Aorta (tissue), 5 donors: ENCODE results near the gene STARD13. TPM values are rescaled to one million over a fixed set of nuclear protein-coding genes. Genes with fewer than 3 reads are reported as not detected.

Experiments used
- ATAC-seq: fragments of 200-7000 bp; cut with Tn5 transposase; one replicate; pipeline ENCODE4 v1.9.1; 2022; ENCODE audit warnings: moderate library complexity; ENCODE audit not compliant: low FRiP score
- DNase-seq, 2 donors: peaks; one replicate each; pipeline ENCODE4 v3.0.0-alpha.2; 2020
- H3K27ac ChIP-seq, 2 donors: one replicate each; pipeline ENCODE4 v1.5.1; 2013; ENCODE audit warnings: low read length in 2 of 2, mild to moderate bottlenecking in 2 of 2, moderate library complexity in 2 of 2, control low read depth in 1 of 2, inconsistent platforms in 1 of 2, low read depth in 1 of 2
- H3K27me3 ChIP-seq, 2 donors: one replicate each; pipeline ENCODE4 v1.6.1; 2013; ENCODE audit warnings: control low read depth in 1 of 2, low read length in 1 of 2, mild to moderate bottlenecking in 1 of 2, moderate library complexity in 1 of 2; ENCODE audit not compliant: insufficient read depth in 2 of 2, control insufficient read depth in 1 of 2
- H3K36me3 ChIP-seq, 2 donors: one replicate each; pipeline ENCODE4 v1.6.1; 2013; ENCODE audit warnings: control low read depth in 1 of 2, low read length in 1 of 2, mild to moderate bottlenecking in 1 of 2; ENCODE audit not compliant: insufficient read depth in 2 of 2, control insufficient read depth in 1 of 2
- H3K4me1 ChIP-seq, 2 donors: one replicate each; pipeline ENCODE4 v1.6.1; 2013; ENCODE audit warnings: low read length in 2 of 2, control low read depth in 1 of 2, mild to moderate bottlenecking in 1 of 2, moderate library complexity in 1 of 2; ENCODE audit not compliant: insufficient read depth in 2 of 2, control insufficient read depth in 1 of 2
- H3K4me3 ChIP-seq, 2 donors: one replicate each; pipeline ENCODE4 v1.5.1; 2013; ENCODE audit warnings: low read length in 2 of 2, control low read depth in 1 of 2, mild to moderate bottlenecking in 1 of 2
- H3K9me3 ChIP-seq: one replicate; pipeline ENCODE4 v1.6.1; 2013; ENCODE audit warnings: mild to moderate bottlenecking, low read length; ENCODE audit not compliant: control insufficient read depth
- WGBS, 2 donors: extraction: QIAGEN DNeasy Blood & Tissue Kit; methylation state at CpG; one replicate each; pipeline ENCODE4 v1.1.7; 2013; 5-methylcytosine and 5-hydroxymethylcytosine counted together
- intact Hi-C, 2 donors: fragments of 100-400 bp; cut with DNase I; formaldehyde crosslinking; loops; one replicate each; pipeline versions ENCODE4 v1.14.2 to v1.15.0; 2022
- polyA plus RNA-seq, 2 donors: library from polyadenylated mRNA; stranded (reverse); fragments of 200-250 nt; gene quantifications; one replicate each; pipeline ENCODE4 v1.2.3, GENCODE V29; 2013
- total RNA-seq, 2 donors: library from RNA; stranded (reverse); fragmentation: NEBNext Ultra II Directional; extraction: Animal tissue kit (Norgen Biotek cat#: 25700); gene quantifications; one replicate each; pipeline ENCODE4 v1.2.1, GENCODE V29; 2021
- donor health status: healthy with polysubstance abuse.
- donor health status: Bipolar disorder and iron deficiency.
- donor health status: DM: no; HTN: no; CAD: no.
- donor health status: DM: no; HTN: no; CAD: no.
- donor health status: DM: yes; HTN: yes; CAD: no.

Gene STARD13
- total and polyA plus RNA-seq, 4 donors: 15.0 to 85.5 (median 39.8) TPM

DNA sequence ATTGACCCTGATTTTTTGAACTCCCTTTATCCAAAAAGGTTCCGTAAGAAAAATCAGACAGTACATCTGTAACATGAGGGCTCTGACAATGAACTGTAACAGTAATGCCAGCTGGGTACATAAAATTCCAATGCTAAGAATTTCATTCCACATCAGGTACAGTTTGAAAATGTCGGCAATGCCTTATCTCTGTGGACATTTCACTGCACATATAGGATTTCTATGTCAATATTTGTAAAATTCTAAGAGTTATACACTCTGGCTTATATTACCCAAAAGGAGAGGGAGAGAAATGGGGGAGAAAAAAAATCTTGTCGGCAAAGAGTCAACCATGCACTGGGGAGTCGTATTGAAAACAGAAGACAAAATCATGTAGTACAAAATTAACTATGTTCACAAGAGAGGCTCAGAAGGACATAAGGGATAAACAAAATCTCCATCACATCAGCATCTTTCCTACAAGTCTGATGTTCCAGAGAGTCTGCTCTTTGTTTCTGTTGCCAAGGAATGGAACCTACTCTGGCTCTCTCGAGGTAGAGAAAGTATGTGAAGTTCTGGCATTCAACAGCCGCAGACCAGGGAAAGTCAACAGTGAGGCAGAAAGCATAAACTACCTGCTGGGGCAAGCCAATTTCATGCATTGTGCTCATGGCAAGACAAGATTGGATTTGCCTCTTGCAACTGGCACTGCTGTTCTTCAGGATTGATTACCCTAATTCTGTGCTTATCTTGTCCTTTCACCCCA, 72.4 kb downstream of the STARD13 start:
- Histone ChIP-seq H3K27me3 (no peaks in the 10 kb centered on the region), H3K36me3 (no peaks in the 10 kb centered on the region), H3K27ac (peak overlapping the region in 1 of 2 donors; percentile 40), H3K4me1 (peaks cover 6 to 7% of the 10 kb centered on the region in 2 donors), H3K9me3 (no peaks in the 10 kb centered on the region), H3K4me3 (no peak overlapping the region)
- no peak for DNase-seq
- ATAC-seq: no peak
- 29 to 33% methylated on average over 6 of the region's 6 CpGs for WGBS, 2 donors
- intact Hi-C loops: no loop called here

DNA sequence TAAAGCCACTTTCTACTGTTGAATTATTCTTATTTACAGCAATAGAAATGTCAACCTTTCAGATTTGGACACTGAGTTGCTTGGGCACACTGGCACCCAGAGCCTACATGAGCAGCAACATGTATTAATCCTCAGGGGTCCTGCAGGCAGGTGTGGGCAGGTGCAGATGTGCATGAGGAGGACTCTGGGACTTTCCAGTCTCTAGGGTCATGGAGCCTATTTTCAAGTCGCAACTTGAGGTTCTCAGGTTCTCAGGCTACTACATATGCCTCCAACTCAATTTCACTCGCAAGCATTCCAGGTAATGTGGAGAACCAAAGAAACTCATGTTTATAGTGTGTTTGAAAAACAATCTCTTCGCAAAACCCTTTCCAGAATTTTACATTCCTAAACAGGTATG, 73.2 kb downstream of the STARD13 start:
- DNase-seq (no peak), ATAC-seq (no peak)
- intact Hi-C loops: no loop called here
- H3K36me3 ChIP-seq: no peaks in the 10 kb centered on the region
- 96% methylated on average over 3 of the region's 3 CpGs for WGBS, 2 donors
- H3K27me3 ChIP-seq: no peaks in the 10 kb centered on the region
- H3K9me3 ChIP-seq: no peaks in the 10 kb centered on the region
- H3K4me1 ChIP-seq: peaks cover 4 to 7% of the 10 kb centered on the region in 2 donors
- H3K27ac ChIP-seq: no peak overlapping the region
- no peak overlapping the region for H3K4me3 ChIP-seq

DNA sequence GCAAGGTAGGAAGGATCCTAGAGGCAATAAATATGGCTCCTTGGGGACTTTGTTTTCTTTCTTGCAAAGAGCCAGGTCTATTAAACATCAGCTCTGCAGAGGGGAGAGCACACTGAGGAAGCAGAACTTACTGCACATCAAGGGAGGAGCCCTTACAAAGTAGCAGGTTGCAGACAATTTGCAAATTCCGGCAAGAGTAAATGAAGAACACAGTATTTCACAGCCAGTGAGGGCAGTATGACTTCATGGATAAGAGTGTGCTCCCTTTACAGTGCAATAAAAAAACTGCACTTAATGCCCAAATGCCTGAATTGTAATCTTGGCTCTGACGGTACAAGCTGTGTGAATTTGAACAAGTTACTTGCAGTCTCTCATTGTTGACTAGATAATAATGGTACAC, 75.5 kb downstream of the STARD13 start:
- Histone ChIP-seq H3K27ac (no peak overlapping the region), H3K4me3 (no peak overlapping the region), H3K36me3 (no peaks in the 10 kb centered on the region), H3K9me3 (no peaks in the 10 kb centered on the region), H3K27me3 (no peaks in the 10 kb centered on the region), H3K4me1 (peaks cover 4 to 12% of the 10 kb centered on the region in 2 donors)
- intact Hi-C loops: no loop called here
- WGBS, 2 donors: 55 to 57% methylated on average over 2 of the region's 2 CpGs
- ATAC-seq (no peak), DNase-seq (no peak)

DNA sequence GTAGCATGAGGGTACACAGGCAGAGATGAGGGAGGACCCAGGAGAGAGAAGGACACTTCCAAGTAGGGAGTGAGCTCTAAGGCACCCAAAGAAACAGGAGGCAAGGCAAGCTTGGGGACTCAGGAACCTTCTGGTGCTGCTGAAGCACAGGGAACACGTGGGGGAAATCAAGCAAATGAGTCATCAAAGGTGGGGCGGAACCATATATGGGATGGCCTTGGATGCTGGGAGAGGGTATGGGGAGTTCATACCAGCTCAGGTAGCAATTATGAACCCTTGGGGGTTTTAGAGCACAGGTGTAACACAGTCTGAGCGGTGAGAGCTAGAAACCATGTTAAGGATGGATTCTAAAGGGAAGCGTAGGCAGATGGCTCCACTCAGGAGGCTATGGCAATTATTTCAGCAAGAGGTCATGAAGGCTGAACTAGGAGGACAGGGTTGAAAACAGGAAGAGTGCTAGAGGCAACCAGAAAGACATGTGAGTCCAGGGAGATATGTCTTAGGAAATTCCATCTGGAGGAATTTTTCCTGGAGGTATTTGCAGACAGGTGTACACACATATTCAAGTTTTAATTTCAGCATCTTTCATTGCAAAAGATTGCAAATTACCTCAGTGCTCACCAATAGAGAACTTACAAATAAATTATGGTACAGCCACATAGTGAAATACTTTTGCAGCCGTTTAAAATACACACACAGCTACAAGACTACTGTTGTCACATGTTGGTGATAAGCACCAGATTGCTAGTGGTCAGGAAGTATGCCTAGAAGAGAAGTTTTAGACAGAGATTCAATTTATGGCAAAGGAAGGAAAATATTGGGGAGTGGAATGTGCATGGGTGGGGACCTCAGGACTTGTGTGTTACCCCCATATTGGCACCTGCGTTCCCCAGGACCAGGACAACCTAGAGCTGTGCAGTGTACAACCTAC, 77.0 kb downstream of the STARD13 start:
- no peak for ATAC-seq
- 68% methylated on average over 6 of the region's 6 CpGs for WGBS, 2 donors
- H3K27me3 ChIP-seq: no peaks in the 10 kb centered on the region
- H3K9me3 ChIP-seq: no peaks in the 10 kb centered on the region
- intact Hi-C loops: loop anchor here in 1 of 2 donors (10.0 kb wide), 1 partner anchor 94 kb away; no protein-coding TSS in a partner anchor
- no peak overlapping the region for H3K4me3 ChIP-seq
- H3K36me3 ChIP-seq: no peaks in the 10 kb centered on the region
- H3K27ac ChIP-seq: no peak overlapping the region
- H3K4me1 ChIP-seq: peaks cover 2 to 7% of the 10 kb centered on the region in 2 donors
- DNase-seq: no peak

DNA sequence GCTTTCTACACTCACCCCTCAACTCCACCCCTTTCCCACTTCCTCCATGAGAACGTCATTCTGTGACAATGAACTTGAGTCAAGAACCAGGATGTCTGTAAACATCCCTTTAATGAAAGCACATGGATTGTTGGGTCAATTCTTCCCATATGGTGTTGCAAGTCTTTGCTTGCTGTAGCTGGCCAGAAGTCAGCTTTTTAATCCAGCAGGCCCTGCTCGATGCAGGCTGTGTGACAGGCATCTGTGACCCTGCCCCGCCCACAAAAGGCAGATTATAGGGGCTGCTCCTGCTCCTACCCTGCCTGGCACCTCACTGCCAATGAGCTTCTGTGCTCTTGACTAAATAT, 78.0 kb downstream of the STARD13 start:
- peaks cover under 1 to 4% of the 10 kb centered on the region in 2 donors for H3K4me1 ChIP-seq

DNA sequence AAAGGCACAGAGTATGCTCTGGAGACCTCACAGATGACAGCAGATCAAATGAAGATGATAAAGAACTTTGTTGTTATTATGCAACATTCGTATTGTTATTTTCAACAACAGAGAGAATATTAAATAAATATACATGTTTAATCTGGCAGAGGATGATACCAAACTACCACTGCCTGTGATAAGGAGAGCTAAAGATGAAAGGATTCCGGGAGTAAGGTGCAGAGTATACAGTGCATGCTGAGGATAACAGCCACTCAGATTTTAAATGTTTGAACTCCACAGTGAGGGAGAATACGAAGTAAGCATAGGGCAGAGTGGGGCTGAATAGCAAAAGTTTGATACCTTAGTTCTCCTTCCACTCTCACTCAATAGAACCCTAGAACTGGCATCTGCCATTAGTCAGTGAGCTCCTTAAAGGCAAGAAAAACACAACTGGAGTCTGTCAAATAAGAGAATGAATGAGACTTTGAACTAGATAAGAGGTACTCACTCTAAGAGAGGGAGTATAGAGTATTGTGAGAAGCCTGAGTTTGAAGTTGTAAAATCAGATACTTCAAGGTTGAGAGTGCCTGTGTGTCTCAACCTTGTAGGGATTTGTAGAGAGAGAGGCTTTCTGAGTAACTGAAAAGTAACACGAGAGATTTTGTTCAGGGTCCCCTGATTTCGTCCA, 78.5 kb downstream of the STARD13 start:
- intact Hi-C loops: loop anchor here in 1 of 2 donors (10.0 kb wide), 1 partner anchor 92 kb away; no protein-coding TSS in a partner anchor
- Histone ChIP-seq H3K27me3 (no peaks in the 10 kb centered on the region), H3K9me3 (no peaks in the 10 kb centered on the region), H3K4me1 (peaks cover 4% of the 10 kb centered on the region in 2 donors), H3K4me3 (no peak overlapping the region), H3K36me3 (no peaks in the 10 kb centered on the region), H3K27ac (peak overlapping the region; percentile 9 to 89)
- DNase-seq: no peak
- no peak for ATAC-seq
- 50% methylated on average over 5 of the region's 5 CpGs for WGBS, 2 donors

More for the DNA sequence above, 78.0 kb downstream of the STARD13 start:
- DNase-seq (no peak), ATAC-seq (peak; percentile 17)
- intact Hi-C loops: loop anchor here in 1 of 2 donors (10.0 kb wide), 1 partner anchor 93 kb away; no protein-coding TSS in a partner anchor
- Histone ChIP-seq H3K27ac (peak overlapping the region in 1 of 2 donors; percentile 42), H3K4me3 (no peak overlapping the region), H3K27me3 (no peaks in the 10 kb centered on the region), H3K9me3 (no peaks in the 10 kb centered on the region), H3K36me3 (no peaks in the 10 kb centered on the region)
- 28 to 31% methylated on average over 3 of the region's 3 CpGs for WGBS, 2 donors

DNA sequence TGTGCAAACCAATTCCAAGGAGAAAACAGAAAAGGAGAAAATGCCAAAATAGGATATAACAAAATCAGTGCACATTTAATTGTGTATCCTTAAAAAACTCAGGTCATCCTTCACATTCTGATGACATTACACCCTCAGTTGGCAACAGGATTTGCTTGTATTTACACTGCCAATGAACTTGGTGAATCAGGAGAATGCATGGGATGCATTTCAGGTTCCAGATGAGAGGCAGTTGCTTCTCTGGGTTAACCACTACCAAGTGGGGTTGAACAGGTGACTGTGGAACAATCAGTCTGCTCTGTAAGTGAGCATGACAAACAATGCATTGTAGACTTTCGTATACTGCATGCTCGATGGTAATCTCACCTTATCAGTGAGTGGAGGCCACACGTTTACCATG, 79.1 kb downstream of the STARD13 start:
- intact Hi-C loops: loop anchor here in 1 of 2 donors (10.0 kb wide), 1 partner anchor 92 kb away; no protein-coding TSS in a partner anchor
- H3K27me3 ChIP-seq: no peaks in the 10 kb centered on the region
- no peaks in the 10 kb centered on the region for H3K9me3 ChIP-seq
- peaks cover 4 to 5% of the 10 kb centered on the region in 2 donors for H3K4me1 ChIP-seq
- no peaks in the 10 kb centered on the region for H3K36me3 ChIP-seq
- peak overlapping the region; percentile 89 to 92 for H3K27ac ChIP-seq
- ATAC-seq: no peak
- no peak for DNase-seq
- 74 to 77% methylated on average over 3 of the region's 3 CpGs for WGBS, 2 donors
- no peak overlapping the region for H3K4me3 ChIP-seq

DNA sequence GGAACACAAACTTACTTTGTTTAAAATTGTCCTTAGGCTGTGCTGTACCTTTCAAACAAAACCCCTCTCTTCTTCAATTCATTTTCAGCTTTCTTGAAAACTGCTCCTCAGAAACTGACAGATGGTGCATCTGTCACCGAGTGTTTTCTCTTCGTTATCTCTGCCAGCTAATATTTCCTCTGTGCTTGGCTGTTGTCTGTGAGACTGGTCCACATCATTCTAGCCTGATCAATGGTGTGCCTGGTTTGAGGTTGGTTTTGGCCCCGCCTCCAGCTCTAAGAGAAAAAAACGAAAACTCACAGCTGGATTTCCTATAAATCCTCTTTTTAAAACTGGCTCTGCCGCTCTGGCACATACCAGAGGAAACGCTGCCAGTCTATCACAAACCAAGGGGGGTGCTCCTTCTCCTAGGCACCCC, 79.7 kb downstream of the STARD13 start:
- Histone ChIP-seq H3K27ac (peak overlapping the region; percentile 72 to 91), H3K4me3 (peak overlapping the region; percentile 97 to 100), H3K4me1 (peaks cover 4 to 5% of the 10 kb centered on the region in 2 donors), H3K36me3 (no peaks in the 10 kb centered on the region), H3K9me3 (no peaks in the 10 kb centered on the region), H3K27me3 (no peaks in the 10 kb centered on the region)
- 2 to 3% methylated on average over 6 of the region's 6 CpGs for WGBS, 2 donors
- DNase-seq: no peak
- ATAC-seq: peak; percentile 12
- intact Hi-C loops: loop anchor here in 1 of 2 donors (10.0 kb wide), 1 partner anchor 91 kb away; no protein-coding TSS in a partner anchor
